ENCODE results near the gene CDYL. TPM values are rescaled to one million over a fixed set of nuclear protein-coding genes. Genes with fewer than 3 reads are reported as not detected.

The CDYL gene
- total and polyA plus RNA-seq, 9 donors: 9.9 to 71.3 (median 45.1) TPM

GRCh38 chr6:4956625-4957024, 180.4 kb downstream of the CDYL start:
- 76 to 91% (median 84%) methylated on average over 5 of the region's 5 CpGs for WGBS, 3 donors
- no peaks in the 10 kb centered on the region for H3K4me1 ChIP-seq (ENCODE audit: insufficient read depth)
- no peaks in the 10 kb centered on the region for H3K36me3 ChIP-seq
- H3K4me3 ChIP-seq: no peak overlapping the region
- no peak overlapping the region for H3K27ac ChIP-seq
- no peak for DNase-seq
- H3K9me3 ChIP-seq: no peaks in the 10 kb centered on the region
- H3K27me3 ChIP-seq: no peaks in the 10 kb centered on the region
- intact Hi-C loops (cut with DNase I): no loop called here
- TF ChIP-seq CTCF (IDR thresholded peaks at IDR 0.05) (no peak), POLR2A (IDR thresholded peaks at IDR 0.05) (no peak), EP300 (IDR thresholded peaks at IDR 0.05) (no peak)

GRCh38 chr6:4957521-4958231, 181.5 kb downstream of the CDYL start:
- no peak overlapping the region for H3K4me3 ChIP-seq
- H3K9me3 ChIP-seq: no peaks in the 10 kb centered on the region
- H3K36me3 ChIP-seq: no peaks in the 10 kb centered on the region
- no peak overlapping the region for H3K27ac ChIP-seq
- DNase-seq: no peak
- H3K4me1 ChIP-seq (ENCODE audit: insufficient read depth): no peaks in the 10 kb centered on the region
- no peak for TF ChIP-seq EP300 (IDR thresholded peaks at IDR 0.05)
- TF ChIP-seq POLR2A (IDR thresholded peaks at IDR 0.05): no peak
- no peak for TF ChIP-seq CTCF (IDR thresholded peaks at IDR 0.05)
- H3K27me3 ChIP-seq: no peaks in the 10 kb centered on the region
- intact Hi-C loops (cut with DNase I): no loop called here
- 56 to 62% (median 61%) methylated on average over 9 of the region's 9 CpGs for WGBS, 3 donors

- 72 to 78% (median 77%) methylated on average over 3 of the region's 3 CpGs for WGBS, 3 donors
- Histone ChIP-seq H3K36me3 (no peaks in the 10 kb centered on the region), H3K4me3 (no peak overlapping the region), H3K27ac (no peak overlapping the region), H3K9me3 (no peaks in the 10 kb centered on the region), H3K4me1 (ENCODE audit: insufficient read depth) (no peaks in the 10 kb centered on the region), H3K27me3 (no peaks in the 10 kb centered on the region)
- intact Hi-C loops (cut with DNase I): no loop called here
- TF ChIP-seq POLR2A (IDR thresholded peaks at IDR 0.05): no peak
- no peak for TF ChIP-seq EP300 (IDR thresholded peaks at IDR 0.05)
- TF ChIP-seq CTCF (IDR thresholded peaks at IDR 0.05): no peak
- DNase-seq: no peak
Observed at GRCh38 chr6:4958624-4959023, 182.4 kb downstream of the CDYL start.

- intact Hi-C loops (cut with DNase I): no loop called here
- no peak for DNase-seq
- WGBS, 3 donors: 84 to 85% (median 84%) methylated on average over 10 of the region's 10 CpGs
- H3K36me3 ChIP-seq: no peaks in the 10 kb centered on the region
- TF ChIP-seq EP300 (IDR thresholded peaks at IDR 0.05): no peak
- TF ChIP-seq POLR2A (IDR thresholded peaks at IDR 0.05): no peak
- no peak for TF ChIP-seq CTCF (IDR thresholded peaks at IDR 0.05)
- no peak overlapping the region for H3K4me3 ChIP-seq
- no peaks in the 10 kb centered on the region for H3K9me3 ChIP-seq
- no peaks in the 10 kb centered on the region for H3K27me3 ChIP-seq
- no peaks in the 10 kb centered on the region for H3K4me1 ChIP-seq (ENCODE audit: insufficient read depth)
- H3K27ac ChIP-seq: no peak overlapping the region
Observed at GRCh38 chr6:4961322-4962168, 185.3 kb downstream of the CDYL start.

Data from ovary (tissue), 9 donors.